HepG2 (cell line): Measurements from ENCODE around the gene ATP9B. TPM values are rescaled to one million over a fixed set of nuclear protein-coding genes. Genes with fewer than 3 reads are reported as not detected.

Source experiments
- EED ChIP-seq: sonication (generic); formaldehyde crosslinking; IDR thresholded peaks from 2 replicates; pipeline ENCODE4 v1.5.0; 2020; ENCODE audit warnings: mild to moderate bottlenecking, missing genetic modification reagents
- HDAC2 ChIP-seq: sonication (generic); formaldehyde crosslinking; IDR thresholded peaks from 2 replicates; pipeline ENCODE4 v1.4.0; 2020; ENCODE audit warnings: missing genetic modification reagents
- HMG20A ChIP-seq: IDR thresholded peaks from 2 replicates; pipeline ENCODE4 v1.6.1; 2016; ENCODE audit warnings: borderline replicate concordance
- HNF4A ChIP-seq: sonication (generic); formaldehyde crosslinking; IDR thresholded peaks from 2 replicates; pipeline ENCODE4 v1.4.0; 2020; ENCODE audit warnings: missing genetic modification reagents
- HNRNPLL ChIP-seq: fragments of 200-400 bp; formaldehyde crosslinking; IDR thresholded peaks from 2 replicates; pipeline ENCODE4 v1.6.1; 2017; ENCODE audit warnings: mild to moderate bottlenecking, low read depth, low read length; ENCODE audit not compliant: poor library complexity, severe bottlenecking
- MBD4 ChIP-seq: IDR thresholded peaks from 2 replicates; pipeline ENCODE4 v1.6.1; 2012; ENCODE audit warnings: low read length, inconsistent platforms, borderline replicate concordance
- NFYC ChIP-seq: IDR thresholded peaks from 2 replicates; pipeline ENCODE4 v1.6.1; 2016; ENCODE audit warnings: missing genetic modification reagents, missing compliant biosample characterization
- RFXAP ChIP-seq: sonication (generic); formaldehyde crosslinking; IDR thresholded peaks from 2 replicates; pipeline ENCODE4 v1.4.0; 2020; ENCODE audit warnings: missing genetic modification reagents, borderline replicate concordance
- RORA ChIP-seq: sonication (generic); formaldehyde crosslinking; IDR thresholded peaks from 2 replicates; pipeline ENCODE4 v1.5.0; 2020; ENCODE audit warnings: mild to moderate bottlenecking, missing genetic modification reagents, moderate library complexity
- TAF15 ChIP-seq: fragments of 200-400 bp; formaldehyde crosslinking; IDR thresholded peaks from one replicate; pipeline ENCODE4 v1.6.1; 2018; ENCODE audit warnings: mild to moderate bottlenecking, low read depth, low read length; ENCODE audit not compliant: poor library complexity, severe bottlenecking
- ZNF281 ChIP-seq: sonication (generic); formaldehyde crosslinking; IDR thresholded peaks from 2 replicates; pipeline ENCODE4 v1.4.0; 2020; ENCODE audit warnings: missing genetic modification reagents, borderline replicate concordance
- ZNF546 ChIP-seq: sonication (generic); formaldehyde crosslinking; conservative IDR thresholded peaks from 2 replicates; pipeline ENCODE4 v1.8.1; 2023; ENCODE audit warnings: mild to moderate bottlenecking, missing genetic modification reagents
- ZNF557 ChIP-seq: sonication (generic); formaldehyde crosslinking; IDR thresholded peaks from 2 replicates; pipeline ENCODE4 v1.4.0; 2020; ENCODE audit warnings: missing genetic modification reagents
- polyA plus RNA-seq, 8 experiments: library from polyadenylated mRNA; depleted of rRNA in 3 of 8; stranded (reverse) in 7 of 8; unstranded in 1 of 8; fragments of >200 nt; fragmentation: Illumina TruSeq in 4 of 8; extraction: Trizol in 4 of 8; gene quantifications; 2 replicates each; pipeline versions ENCODE4 v1.2.1 to v1.2.3, GENCODE V29; 2011 to 2016; ENCODE audit warnings: low read depth in 4 of 8, missing spikeins in 1 of 8, mixed read lengths in 1 of 8; ENCODE audit not compliant: insufficient read depth in 1 of 8
- total RNA-seq, 5 experiments: library from RNA; depleted of rRNA; stranded (reverse); fragments of >200 nt; fragmentation: Illumina TruSeq; extraction: Trizol; gene quantifications; 2 replicates each; pipeline ENCODE4 v1.2.3, GENCODE V29; 2016; ENCODE audit warnings: low read depth in 1 of 5
- TF ChIP-seq, protein P1 (sequence below): sonication (generic); formaldehyde crosslinking; IDR thresholded peaks from 2 replicates; pipeline ENCODE4 v1.4.0; 2020; ENCODE audit warnings: low read depth, missing genetic modification reagents
- TF ChIP-seq, protein P2 (sequence below): IDR thresholded peaks from 2 replicates; pipeline ENCODE4 v1.4.0; 2020; ENCODE audit warnings: mild to moderate bottlenecking, missing genetic modification reagents
- TF ChIP-seq, protein P3 (sequence below): IDR thresholded peaks from 2 replicates; pipeline ENCODE4 v1.6.1; 2016; ENCODE audit warnings: low read depth

The ATP9B gene
- total and polyA plus RNA-seq, 2 of the 13 experiments (the other 11 are each of a cell fraction or from before 2014, with no cell fraction given) = 10.8 to 11.3 TPM

- TF ChIP-seq MBD4 (no peak), ZNF546 (CRISPR knock-in tag) (no peak; the same call in 1 of the 2 replicates), RORA (CRISPR knock-in tag) (no peak), HDAC2 (CRISPR knock-in tag) (no peak), HMG20A (no peak), RFXAP (CRISPR knock-in tag) (no peak; the same call in 1 of the 2 replicates), TAF15 (no peak), EED (peak; percentile 83; the same call in 1 of the 2 replicates), NFYC (CRISPR knock-in tag) (peak; percentile 62; the same call in 1 of the 2 replicates), HNF4A (CRISPR knock-in tag) (no peak), ZNF557 (no peak), HNRNPLL (peak; percentile 85), ZNF281 (CRISPR knock-in tag) (0 out of 2 replicates have a peak, but pooled peaks have one; percentile 10)
- TF ChIP-seq, protein P1, sequence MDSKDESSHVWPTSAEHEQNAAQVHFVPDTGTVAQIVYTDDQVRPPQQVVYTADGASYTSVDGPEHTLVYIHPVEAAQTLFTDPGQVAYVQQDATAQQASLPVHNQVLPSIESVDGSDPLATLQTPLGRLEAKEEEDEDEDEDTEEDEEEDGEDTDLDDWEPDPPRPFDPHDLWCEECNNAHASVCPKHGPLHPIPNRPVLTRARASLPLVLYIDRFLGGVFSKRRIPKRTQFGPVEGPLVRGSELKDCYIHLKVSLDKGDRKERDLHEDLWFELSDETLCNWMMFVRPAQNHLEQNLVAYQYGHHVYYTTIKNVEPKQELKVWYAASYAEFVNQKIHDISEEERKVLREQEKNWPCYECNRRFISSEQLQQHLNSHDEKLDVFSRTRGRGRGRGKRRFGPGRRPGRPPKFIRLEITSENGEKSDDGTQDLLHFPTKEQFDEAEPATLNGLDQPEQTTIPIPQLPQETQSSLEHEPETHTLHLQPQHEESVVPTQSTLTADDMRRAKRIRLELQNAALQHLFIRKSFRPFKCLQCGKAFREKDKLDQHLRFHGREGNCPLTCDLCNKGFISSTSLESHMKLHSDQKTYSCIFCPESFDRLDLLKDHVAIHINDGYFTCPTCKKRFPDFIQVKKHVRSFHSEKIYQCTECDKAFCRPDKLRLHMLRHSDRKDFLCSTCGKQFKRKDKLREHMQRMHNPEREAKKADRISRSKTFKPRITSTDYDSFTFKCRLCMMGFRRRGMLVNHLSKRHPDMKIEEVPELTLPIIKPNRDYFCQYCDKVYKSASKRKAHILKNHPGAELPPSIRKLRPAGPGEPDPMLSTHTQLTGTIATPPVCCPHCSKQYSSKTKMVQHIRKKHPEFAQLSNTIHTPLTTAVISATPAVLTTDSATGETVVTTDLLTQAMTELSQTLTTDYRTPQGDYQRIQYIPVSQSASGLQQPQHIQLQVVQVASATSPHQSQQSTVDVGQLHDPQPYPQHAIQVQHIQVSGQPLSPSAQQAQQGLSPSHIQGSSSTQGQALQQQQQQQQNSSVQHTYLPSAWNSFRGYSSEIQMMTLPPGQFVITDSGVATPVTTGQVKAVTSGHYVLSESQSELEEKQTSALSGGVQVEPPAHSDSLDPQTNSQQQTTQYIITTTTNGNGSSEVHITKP (CRISPR knock-in tag) = 0 out of 2 replicates have a peak, but pooled peaks have one; percentile 28
- TF ChIP-seq, protein P2, sequence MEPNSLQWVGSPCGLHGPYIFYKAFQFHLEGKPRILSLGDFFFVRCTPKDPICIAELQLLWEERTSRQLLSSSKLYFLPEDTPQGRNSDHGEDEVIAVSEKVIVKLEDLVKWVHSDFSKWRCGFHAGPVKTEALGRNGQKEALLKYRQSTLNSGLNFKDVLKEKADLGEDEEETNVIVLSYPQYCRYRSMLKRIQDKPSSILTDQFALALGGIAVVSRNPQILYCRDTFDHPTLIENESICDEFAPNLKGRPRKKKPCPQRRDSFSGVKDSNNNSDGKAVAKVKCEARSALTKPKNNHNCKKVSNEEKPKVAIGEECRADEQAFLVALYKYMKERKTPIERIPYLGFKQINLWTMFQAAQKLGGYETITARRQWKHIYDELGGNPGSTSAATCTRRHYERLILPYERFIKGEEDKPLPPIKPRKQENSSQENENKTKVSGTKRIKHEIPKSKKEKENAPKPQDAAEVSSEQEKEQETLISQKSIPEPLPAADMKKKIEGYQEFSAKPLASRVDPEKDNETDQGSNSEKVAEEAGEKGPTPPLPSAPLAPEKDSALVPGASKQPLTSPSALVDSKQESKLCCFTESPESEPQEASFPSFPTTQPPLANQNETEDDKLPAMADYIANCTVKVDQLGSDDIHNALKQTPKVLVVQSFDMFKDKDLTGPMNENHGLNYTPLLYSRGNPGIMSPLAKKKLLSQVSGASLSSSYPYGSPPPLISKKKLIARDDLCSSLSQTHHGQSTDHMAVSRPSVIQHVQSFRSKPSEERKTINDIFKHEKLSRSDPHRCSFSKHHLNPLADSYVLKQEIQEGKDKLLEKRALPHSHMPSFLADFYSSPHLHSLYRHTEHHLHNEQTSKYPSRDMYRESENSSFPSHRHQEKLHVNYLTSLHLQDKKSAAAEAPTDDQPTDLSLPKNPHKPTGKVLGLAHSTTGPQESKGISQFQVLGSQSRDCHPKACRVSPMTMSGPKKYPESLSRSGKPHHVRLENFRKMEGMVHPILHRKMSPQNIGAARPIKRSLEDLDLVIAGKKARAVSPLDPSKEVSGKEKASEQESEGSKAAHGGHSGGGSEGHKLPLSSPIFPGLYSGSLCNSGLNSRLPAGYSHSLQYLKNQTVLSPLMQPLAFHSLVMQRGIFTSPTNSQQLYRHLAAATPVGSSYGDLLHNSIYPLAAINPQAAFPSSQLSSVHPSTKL (CRISPR knock-in tag) = 0 out of 2 replicates have a peak, but pooled peaks have one; percentile 39
- TF ChIP-seq, protein P3, sequence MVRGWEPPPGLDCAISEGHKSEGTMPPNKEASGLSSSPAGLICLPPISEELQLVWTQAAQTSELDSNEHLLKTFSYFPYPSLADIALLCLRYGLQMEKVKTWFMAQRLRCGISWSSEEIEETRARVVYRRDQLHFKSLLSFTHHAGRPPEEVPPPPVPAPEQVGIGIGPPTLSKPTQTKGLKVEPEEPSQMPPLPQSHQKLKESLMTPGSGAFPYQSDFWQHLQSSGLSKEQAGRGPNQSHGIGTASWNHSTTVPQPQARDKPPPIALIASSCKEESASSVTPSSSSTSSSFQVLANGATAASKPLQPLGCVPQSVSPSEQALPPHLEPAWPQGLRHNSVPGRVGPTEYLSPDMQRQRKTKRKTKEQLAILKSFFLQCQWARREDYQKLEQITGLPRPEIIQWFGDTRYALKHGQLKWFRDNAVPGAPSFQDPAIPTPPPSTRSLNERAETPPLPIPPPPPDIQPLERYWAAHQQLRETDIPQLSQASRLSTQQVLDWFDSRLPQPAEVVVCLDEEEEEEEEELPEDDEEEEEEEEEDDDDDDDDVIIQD (CRISPR knock-in tag) = peak; percentile 75; the same call in 1 of the 2 replicates
These were observed at the start of gene ATP9B (continued) for GRCh38 chr18:79068937-79069716.
